Measurements from ENCODE around the gene CCDC82. TPM values are rescaled to one million over a fixed set of nuclear protein-coding genes. Genes with fewer than 3 reads are reported as not detected.

Gene CCDC82
- total RNA-seq, 1 donor from 2014 or later, result 16.4 TPM

- DNase-seq (ENCODE audit: low spot score), result no peak
Measured at GRCh38 chr11:96314326-96315020, 75.2 kb downstream of the CCDC82 start.

GRCh38 chr11:96313163-96313562 is 76.5 kb downstream of the CCDC82 start:
- no peak for DNase-seq (ENCODE audit: low spot score)
- intact Hi-C loops (cut with DNase I), result no loop called here

More at GRCh38 chr11:96314326-96315020, 75.2 kb downstream of the CCDC82 start:
- intact Hi-C loops (cut with DNase I), result no loop called here

- intact Hi-C loops (cut with DNase I), result no loop called here
- DNase-seq (ENCODE audit: low spot score), result no peak
Measured at GRCh38 chr11:96311120-96311568, 78.6 kb downstream of the CCDC82 start.

- DNase-seq (ENCODE audit: low spot score), result no peak
- intact Hi-C loops (cut with DNase I), result no loop called here
Measured at GRCh38 chr11:96310236-96310635, 79.5 kb downstream of the CCDC82 start.

- intact Hi-C loops (cut with DNase I), result loop anchor here (5.0 kb wide), 1 partner anchor 52 kb away; no protein-coding TSS in a partner anchor
- no peak for DNase-seq (ENCODE audit: low spot score)
Measured at GRCh38 chr11:96309643-96310017, 80.1 kb downstream of the CCDC82 start.

- DNase-seq (ENCODE audit: low spot score), result no peak
- intact Hi-C loops (cut with DNase I), result loop anchor here (5.0 kb wide), 1 partner anchor 52 kb away; no protein-coding TSS in a partner anchor
Measured at GRCh38 chr11:96309016-96309642, 80.6 kb downstream of the CCDC82 start.

GRCh38 chr11:96307776-96308140 is 82.0 kb downstream of the CCDC82 start:
- no peak for DNase-seq (ENCODE audit: low spot score)
- intact Hi-C loops (cut with DNase I), result loop anchor here (1.0 to 5.0 kb wide), 2 partner anchors 31 to 50 kb away; no protein-coding TSS in a partner anchor

- DNase-seq (ENCODE audit: low spot score), result no peak
Measured at GRCh38 chr11:96306933-96307775, 82.6 kb downstream of the CCDC82 start.

GRCh38 chr11:96306600-96306932 is 83.1 kb downstream of the CCDC82 start:
- no peak for DNase-seq (ENCODE audit: low spot score)
- intact Hi-C loops (cut with DNase I), result loop anchor here (5.0 kb wide), 1 partner anchor 49 kb away; no protein-coding TSS in a partner anchor

More at GRCh38 chr11:96306933-96307775, 82.6 kb downstream of the CCDC82 start:
- intact Hi-C loops (cut with DNase I), result loop anchor here (1.0 to 5.0 kb wide), 2 partner anchors 31 to 50 kb away; no protein-coding TSS in a partner anchor

GRCh38 chr11:96306071-96306470 is 83.6 kb downstream of the CCDC82 start:
- no peak for DNase-seq (ENCODE audit: low spot score)
- intact Hi-C loops (cut with DNase I), result loop anchor here (5.0 kb wide), 1 partner anchor 49 kb away; no protein-coding TSS in a partner anchor

- DNase-seq (ENCODE audit: low spot score), result no peak
- intact Hi-C loops (cut with DNase I), result no loop called here
Measured at GRCh38 chr11:96303980-96304379, 85.7 kb downstream of the CCDC82 start.

- DNase-seq (ENCODE audit: low spot score), result no peak
- intact Hi-C loops (cut with DNase I), result no loop called here
Measured at GRCh38 chr11:96303064-96303463, 86.6 kb downstream of the CCDC82 start.

Small RNA genes within 50 kb of the gene (microRNA-seq; reads per million reads assigned to microRNA genes)
- gene MIR1260B, result not detected

Other genes starting within 250 kb of the CCDC82 start
- gene MAML2, start 46.7 kb downstream of the CCDC82 start, total RNA-seq, result 4.8 TPM
- gene JRKL, start 101 bp upstream of the CCDC82 start, total RNA-seq, result 7.6 TPM

All from cardiac septum (tissue), 1 donor.